ENCODE results near the gene TNFSF12. TPM values are rescaled to one million over a fixed set of nuclear protein-coding genes. Genes with fewer than 3 reads are reported as not detected.

Gene TNFSF12
- polyA plus RNA-seq, 1 experiment: 49.5 TPM

DNA sequence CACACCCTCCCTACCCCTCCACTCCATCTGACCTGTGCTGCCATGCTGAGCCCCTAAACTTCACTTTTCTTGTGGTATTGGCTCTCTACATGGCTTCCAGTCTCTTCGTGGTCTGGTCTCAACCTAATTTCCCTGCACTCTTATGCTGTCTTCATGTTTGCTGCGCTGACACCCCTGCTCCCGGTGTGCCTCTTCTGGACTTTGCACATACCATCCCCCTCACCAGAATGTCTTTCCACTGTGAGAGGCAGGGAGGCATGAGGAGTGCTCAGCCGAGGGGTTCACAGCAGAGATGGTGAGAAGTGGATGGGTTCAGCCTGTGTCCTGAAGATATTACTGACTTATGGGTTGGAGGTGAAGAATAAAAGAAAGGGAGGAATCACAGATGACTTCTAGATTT is 2.5 kb downstream of the TNFSF12 start:
- DNase-seq (ENCODE audit: low read depth): no peak
- no peaks in the 10 kb centered on the region for H3K27me3 ChIP-seq (ENCODE audit: control insufficient read depth, insufficient read depth, low read length)
- no peak overlapping the region for H3K4me3 ChIP-seq (ENCODE audit: low read depth, low read length)
- CTCF ChIA-PET: interaction anchor here (0.6 to 5.9 kb wide), 2 partner anchors 9 to 38 kb away, joined by 4 to 41 read pairs; partner anchors contain the start of gene SENP3
- H3K36me3 ChIP-seq (ENCODE audit: control insufficient read depth, insufficient read depth, low read length): no peaks in the 10 kb centered on the region; the same call in 1 of the 2 replicates
- TF ChIP-seq, protein P1, sequence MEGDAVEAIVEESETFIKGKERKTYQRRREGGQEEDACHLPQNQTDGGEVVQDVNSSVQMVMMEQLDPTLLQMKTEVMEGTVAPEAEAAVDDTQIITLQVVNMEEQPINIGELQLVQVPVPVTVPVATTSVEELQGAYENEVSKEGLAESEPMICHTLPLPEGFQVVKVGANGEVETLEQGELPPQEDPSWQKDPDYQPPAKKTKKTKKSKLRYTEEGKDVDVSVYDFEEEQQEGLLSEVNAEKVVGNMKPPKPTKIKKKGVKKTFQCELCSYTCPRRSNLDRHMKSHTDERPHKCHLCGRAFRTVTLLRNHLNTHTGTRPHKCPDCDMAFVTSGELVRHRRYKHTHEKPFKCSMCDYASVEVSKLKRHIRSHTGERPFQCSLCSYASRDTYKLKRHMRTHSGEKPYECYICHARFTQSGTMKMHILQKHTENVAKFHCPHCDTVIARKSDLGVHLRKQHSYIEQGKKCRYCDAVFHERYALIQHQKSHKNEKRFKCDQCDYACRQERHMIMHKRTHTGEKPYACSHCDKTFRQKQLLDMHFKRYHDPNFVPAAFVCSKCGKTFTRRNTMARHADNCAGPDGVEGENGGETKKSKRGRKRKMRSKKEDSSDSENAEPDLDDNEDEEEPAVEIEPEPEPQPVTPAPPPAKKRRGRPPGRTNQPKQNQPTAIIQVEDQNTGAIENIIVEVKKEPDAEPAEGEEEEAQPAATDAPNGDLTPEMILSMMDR (IDR thresholded peaks at IDR 0.05; ENCODE audit: insufficient read depth, low read depth, low read length): no peak
- POLR2A ChIA-PET: no interaction called here

DNA sequence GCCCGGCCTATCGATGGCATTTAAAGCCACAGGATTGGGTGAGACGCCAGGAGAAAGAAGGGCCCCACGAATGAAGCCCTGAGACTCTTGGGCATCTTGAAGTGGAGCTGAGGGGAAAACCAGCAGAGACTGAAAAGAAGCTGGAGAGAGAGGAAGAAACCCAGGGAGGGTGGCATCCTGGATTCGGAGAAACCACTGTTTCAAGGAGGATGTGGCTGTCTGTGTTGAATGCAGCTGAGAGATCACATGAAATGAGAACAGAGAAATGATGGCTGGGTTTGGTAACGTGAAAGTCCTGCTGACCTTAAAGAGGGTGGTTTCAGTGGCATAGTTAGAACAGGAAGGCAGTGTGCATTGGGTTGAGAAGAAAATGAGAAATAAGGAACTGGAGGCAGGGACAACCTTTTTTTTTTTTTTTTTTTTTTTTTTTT is 3.8 kb downstream of the TNFSF12 start:
- H3K36me3 ChIP-seq (ENCODE audit: control insufficient read depth, insufficient read depth, low read length): no peaks in the 10 kb centered on the region; the same call in 1 of the 2 replicates
- no peak for DNase-seq (ENCODE audit: low read depth)
- H3K4me3 ChIP-seq (ENCODE audit: low read depth, low read length): no peak overlapping the region
- TF ChIP-seq, protein P1 (IDR thresholded peaks at IDR 0.05; ENCODE audit: insufficient read depth, low read depth, low read length): no peak
- POLR2A ChIA-PET: no interaction called here
- CTCF ChIA-PET: interaction anchor here (1.0 to 5.9 kb wide), 2 partner anchors 8 to 10 kb away, joined by 3 to 41 read pairs; partner anchors contain the start of gene SENP3
- H3K27me3 ChIP-seq (ENCODE audit: control insufficient read depth, insufficient read depth, low read length): no peaks in the 10 kb centered on the region

DNA sequence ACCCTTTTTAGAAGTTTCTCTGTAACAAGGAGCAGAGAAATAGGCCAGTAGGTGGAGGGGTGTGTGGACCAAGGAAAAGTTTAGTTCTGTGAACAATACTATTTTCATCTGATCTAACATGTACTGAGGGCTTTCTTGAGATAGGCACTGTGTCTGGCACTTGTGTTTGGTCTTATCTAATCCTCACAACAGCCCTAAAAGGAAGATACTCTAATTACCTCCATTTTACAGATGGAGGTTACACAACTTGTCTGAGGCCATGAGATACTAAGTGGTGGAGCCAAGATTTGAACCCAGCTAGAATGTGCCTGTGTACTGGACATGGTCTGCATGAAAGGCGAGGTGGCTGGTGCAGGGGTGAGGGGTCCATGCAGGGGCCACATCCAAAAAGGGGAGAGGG is 4.5 kb downstream of the TNFSF12 start:
- POLR2A ChIA-PET: no interaction called here
- DNase-seq (ENCODE audit: low read depth): no peak
- H3K4me3 ChIP-seq (ENCODE audit: low read depth, low read length): no peak overlapping the region
- TF ChIP-seq, protein P1 (IDR thresholded peaks at IDR 0.05; ENCODE audit: insufficient read depth, low read depth, low read length): no peak
- no peaks in the 10 kb centered on the region for H3K27me3 ChIP-seq (ENCODE audit: control insufficient read depth, insufficient read depth, low read length)
- no peaks in the 10 kb centered on the region; the same call in 1 of the 2 replicates for H3K36me3 ChIP-seq (ENCODE audit: control insufficient read depth, insufficient read depth, low read length)
- CTCF ChIA-PET: interaction anchor here (5.9 kb wide), 1 partner anchor 7 kb away, joined by 41 read pairs; the partner anchor contains the start of gene SENP3

DNA sequence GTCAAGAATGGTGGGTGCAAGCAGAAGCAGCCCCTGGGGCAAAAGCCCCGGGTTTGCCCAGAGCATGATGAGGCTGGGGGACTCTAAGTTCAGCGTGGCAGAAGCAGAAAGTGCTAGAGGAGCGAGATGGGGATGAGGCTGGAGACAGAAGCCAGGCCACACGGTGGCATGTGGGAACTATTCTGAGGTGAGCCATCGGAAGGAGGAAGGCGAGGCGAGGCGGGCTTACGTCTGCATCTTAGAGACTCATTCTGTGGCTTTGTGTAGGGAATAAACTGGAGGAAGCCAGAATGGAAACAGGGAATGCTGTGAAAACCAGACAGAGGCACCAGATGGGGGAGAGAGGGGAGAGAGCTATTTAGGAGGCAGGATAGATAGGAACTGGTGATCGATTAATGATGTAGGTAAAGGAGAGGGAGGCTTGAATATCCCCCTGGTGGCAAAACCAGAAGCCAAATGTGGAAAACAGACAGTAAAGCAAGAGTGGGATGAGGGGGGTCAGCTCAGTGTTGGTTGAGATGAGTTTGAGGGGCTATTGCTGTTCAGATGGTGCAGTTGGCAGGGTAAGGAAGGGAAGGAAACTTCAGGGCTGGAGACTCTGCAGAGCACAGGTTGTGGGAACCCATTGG is 6.6 kb downstream of the TNFSF12 start:
- no peaks in the 10 kb centered on the region for H3K27me3 ChIP-seq (ENCODE audit: control insufficient read depth, insufficient read depth, low read length)
- no peaks in the 10 kb centered on the region; the same call in 1 of the 2 replicates for H3K36me3 ChIP-seq (ENCODE audit: control insufficient read depth, insufficient read depth, low read length)
- DNase-seq (ENCODE audit: low read depth): no peak
- H3K4me3 ChIP-seq (ENCODE audit: low read depth, low read length): no peak overlapping the region
- TF ChIP-seq, protein P1 (IDR thresholded peaks at IDR 0.05; ENCODE audit: insufficient read depth, low read depth, low read length): no peak
- ChIA-PET CTCF (interaction anchor here (0.5 to 1.4 kb wide), 4 partner anchors 22 to 117 kb away, joined by 3 to 4 read pairs (median 3); partner anchors contain the start of gene FGF11), POLR2A (interaction anchor here (0.5 to 0.6 kb wide), 2 partner anchors 67 to 117 kb away, joined by 3 to 5 read pairs; no protein-coding TSS in a partner anchor)

DNA sequence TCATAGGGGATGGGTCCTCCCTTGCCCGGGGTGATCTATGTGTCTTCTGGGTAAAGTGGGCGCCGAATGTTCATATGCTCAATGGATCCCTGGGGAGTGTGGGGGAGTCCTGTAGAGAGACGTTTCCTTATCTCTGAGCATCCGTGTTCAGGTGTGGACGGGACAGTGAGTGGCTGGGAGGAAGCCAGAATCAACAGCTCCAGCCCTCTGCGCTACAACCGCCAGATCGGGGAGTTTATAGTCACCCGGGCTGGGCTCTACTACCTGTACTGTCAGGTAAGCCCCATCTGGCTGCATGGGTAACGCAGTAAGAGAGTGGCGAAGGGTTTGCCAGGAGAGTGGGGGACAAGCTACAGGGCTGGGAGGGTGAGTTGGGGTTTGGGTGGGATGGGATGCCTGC is 7.8 kb downstream of the TNFSF12 start:
- no peak overlapping the region for H3K4me3 ChIP-seq (ENCODE audit: low read depth, low read length)
- ChIA-PET CTCF (interaction anchor here (2.6 kb wide), 2 partner anchors 33 to 42 kb away, joined by 11 to 20 read pairs; partner anchors contain the start of gene SOX15), POLR2A (no interaction called here)
- H3K27me3 ChIP-seq (ENCODE audit: control insufficient read depth, insufficient read depth, low read length): no peaks in the 10 kb centered on the region
- TF ChIP-seq, protein P1 (IDR thresholded peaks at IDR 0.05; ENCODE audit: insufficient read depth, low read depth, low read length): no peak
- H3K36me3 ChIP-seq (ENCODE audit: control insufficient read depth, insufficient read depth, low read length): no peaks in the 10 kb centered on the region; the same call in 1 of the 2 replicates
- no peak for DNase-seq (ENCODE audit: low read depth)
